GM10266 (cell line): ENCODE measurements around the gene TIGD3.
A peak's percentile ranks its signal among the peaks of the same experiment; 100 is the strongest.

Experiments
- DNase-seq: peaks from one replicate; pipeline ENCODE4 v3.0.0; 2012; ENCODE audit errors: extremely low spot score
- TF ChIP-seq, protein P1 (sequence below): IDR thresholded peaks from 2 replicates; pipeline ENCODE4 v1.5.1; 2012; ENCODE audit warnings: mild to moderate bottlenecking, low read depth; ENCODE audit not compliant: control insufficient read depth, insufficient read depth; ENCODE audit errors: missing control alignments

TIGD3 gene

GRCh38 chr11:65341856-65342255 lies 12.7 kb upstream of the TIGD3 start:
- TF ChIP-seq, protein P1, sequence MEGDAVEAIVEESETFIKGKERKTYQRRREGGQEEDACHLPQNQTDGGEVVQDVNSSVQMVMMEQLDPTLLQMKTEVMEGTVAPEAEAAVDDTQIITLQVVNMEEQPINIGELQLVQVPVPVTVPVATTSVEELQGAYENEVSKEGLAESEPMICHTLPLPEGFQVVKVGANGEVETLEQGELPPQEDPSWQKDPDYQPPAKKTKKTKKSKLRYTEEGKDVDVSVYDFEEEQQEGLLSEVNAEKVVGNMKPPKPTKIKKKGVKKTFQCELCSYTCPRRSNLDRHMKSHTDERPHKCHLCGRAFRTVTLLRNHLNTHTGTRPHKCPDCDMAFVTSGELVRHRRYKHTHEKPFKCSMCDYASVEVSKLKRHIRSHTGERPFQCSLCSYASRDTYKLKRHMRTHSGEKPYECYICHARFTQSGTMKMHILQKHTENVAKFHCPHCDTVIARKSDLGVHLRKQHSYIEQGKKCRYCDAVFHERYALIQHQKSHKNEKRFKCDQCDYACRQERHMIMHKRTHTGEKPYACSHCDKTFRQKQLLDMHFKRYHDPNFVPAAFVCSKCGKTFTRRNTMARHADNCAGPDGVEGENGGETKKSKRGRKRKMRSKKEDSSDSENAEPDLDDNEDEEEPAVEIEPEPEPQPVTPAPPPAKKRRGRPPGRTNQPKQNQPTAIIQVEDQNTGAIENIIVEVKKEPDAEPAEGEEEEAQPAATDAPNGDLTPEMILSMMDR, result no peak
- no peak for DNase-seq

- TF ChIP-seq, protein P1, result no peak
- DNase-seq, result no peak
Measured at GRCh38 chr11:65351511-65351910, 3.0 kb upstream of the TIGD3 start.

DNA sequence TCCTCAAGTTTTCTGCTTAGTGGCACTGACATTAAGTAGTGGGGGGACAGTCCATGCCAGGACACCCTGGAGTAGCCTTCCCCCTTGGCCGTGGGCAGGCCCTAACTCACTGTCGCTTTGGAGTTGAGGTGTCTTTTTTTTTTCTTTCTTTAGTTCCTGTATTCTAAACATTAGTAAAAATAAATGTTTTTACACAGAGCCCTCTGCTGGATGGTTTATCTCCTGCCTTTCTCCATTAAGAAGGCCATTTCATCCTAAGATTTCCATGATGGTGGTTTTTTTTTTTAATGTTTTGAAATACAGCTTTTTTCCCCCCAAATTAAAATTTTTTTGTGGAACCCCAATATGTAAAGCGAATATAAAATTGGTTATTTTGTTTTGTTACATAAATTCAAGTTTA lies 1.8 kb upstream of the TIGD3 start:
- DNase-seq, result no peak
- TF ChIP-seq, protein P1, result peak; percentile 21

DNA sequence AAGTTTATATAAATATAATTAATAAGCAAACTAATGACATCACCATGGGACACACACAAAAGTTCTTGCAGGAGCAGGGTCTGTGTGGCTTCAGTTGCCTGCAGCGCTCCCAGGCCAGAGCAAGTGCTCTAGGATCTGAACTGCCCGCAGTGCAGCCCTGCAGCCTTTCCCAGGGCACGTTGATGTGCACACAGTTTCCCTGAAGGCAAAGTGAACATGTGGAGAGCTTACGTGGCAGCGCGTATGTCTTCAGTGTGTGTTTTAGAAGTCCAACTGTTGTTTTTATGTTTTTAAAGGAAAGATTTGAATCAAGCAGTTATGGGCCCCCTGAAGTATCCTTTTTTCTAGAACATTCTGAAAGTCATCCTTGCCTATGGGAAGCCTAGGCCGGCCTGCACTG lies 1.2 kb upstream of the TIGD3 start:
- no peak for DNase-seq
- TF ChIP-seq, protein P1, result no peak

GRCh38 chr11:65353900-65354264 lies 669 bp upstream of the TIGD3 start:
- TF ChIP-seq, protein P1, result no peak
- no peak for DNase-seq

DNA sequence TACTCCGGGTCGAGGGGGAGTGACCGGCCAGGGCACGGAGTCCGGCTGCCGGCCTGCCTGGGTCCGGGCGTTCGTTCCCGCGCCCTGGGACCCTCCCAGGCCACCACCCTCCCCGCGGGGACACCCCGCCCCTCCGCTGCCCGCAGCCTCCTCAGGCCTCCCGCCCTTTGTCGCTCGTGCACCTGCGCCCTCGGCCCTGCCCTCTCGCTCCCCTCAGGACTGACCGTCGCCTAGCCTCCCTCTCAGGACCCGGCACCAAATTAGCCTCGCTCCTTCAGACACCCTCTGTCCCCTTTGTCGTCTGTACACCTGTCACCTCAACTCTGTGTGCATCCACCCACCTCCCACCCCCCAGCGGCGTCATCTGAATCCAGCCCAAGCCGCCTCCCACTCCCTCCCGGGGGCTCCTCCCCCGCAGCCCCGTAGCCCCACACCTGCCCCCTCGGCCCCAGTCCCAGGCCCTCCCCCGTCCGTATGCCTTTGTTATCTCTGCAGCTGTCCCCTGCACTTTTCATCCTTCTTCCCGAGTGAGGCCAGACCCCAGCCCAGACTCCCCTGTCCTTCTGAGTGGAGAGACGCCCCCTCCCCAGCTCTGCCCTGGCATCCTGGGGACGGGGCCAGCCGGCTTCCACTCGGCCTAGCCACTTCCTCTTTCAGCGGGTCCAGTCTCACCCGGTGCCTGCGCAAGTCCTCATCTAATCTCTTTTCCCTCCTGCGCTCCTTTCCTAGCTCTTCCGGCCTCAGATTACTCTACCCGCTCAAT lies 643 bp downstream of the TIGD3 start:
- DNase-seq, result peak; percentile 71
- TF ChIP-seq, protein P1, result no peak

- TF ChIP-seq, protein P1, result no peak
- no peak for DNase-seq
Measured at GRCh38 chr11:65355776-65356393, 1.3 kb downstream of the TIGD3 start.
